DND-41 (cell line): ENCODE results near the gene TMEM207.

Experiments
- CTCF ChIP-seq: IDR thresholded peaks from 2 replicates; pipeline ENCODE4 v1.5.1; 2012; ENCODE audit warnings: borderline replicate concordance, low read length, moderate library complexity, mild to moderate bottlenecking; ENCODE audit not compliant: poor library complexity, severe bottlenecking; ENCODE audit errors: extremely low read depth
- EZH2 ChIP-seq: IDR thresholded peaks from 3 replicates; pipeline ENCODE4 v1.6.1; 2012; ENCODE audit warnings: borderline replicate concordance, low read depth, mild to moderate bottlenecking, moderate library complexity, low read length, inconsistent platforms; ENCODE audit not compliant: severe bottlenecking

DNA sequence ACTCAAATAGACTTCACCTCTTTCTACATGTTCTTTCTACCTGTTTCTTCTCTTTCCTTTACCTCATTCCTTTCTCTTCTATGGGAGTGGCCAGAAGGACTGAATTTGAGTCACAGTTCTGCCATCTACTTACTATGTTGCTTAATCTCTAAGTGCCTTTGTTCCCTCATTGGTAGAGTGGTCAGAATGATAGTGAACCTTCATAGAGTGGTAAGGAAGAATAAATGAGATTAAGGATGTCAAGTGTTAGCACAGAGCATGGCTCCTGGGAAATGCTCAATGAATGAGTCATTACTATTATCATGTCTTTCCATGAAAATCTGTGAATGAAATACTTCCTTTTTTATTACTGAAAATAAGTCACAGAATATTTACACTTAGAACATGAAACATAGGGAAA is 17.5 kb downstream of the TMEM207 start:
- TF ChIP-seq CTCF (no peak), EZH2 (no peak)
